HG03066 (cell line): ENCODE measurements around the gene STING1.

ENCODE experiments used
- ATAC-seq: cut with Tn5 transposase; IDR thresholded peaks from one replicate; pipeline ENCODE4 v1.9.1; 2021; ENCODE audit warnings: low read depth; ENCODE audit not compliant: unreplicated experiment

The STING1 gene

DNA sequence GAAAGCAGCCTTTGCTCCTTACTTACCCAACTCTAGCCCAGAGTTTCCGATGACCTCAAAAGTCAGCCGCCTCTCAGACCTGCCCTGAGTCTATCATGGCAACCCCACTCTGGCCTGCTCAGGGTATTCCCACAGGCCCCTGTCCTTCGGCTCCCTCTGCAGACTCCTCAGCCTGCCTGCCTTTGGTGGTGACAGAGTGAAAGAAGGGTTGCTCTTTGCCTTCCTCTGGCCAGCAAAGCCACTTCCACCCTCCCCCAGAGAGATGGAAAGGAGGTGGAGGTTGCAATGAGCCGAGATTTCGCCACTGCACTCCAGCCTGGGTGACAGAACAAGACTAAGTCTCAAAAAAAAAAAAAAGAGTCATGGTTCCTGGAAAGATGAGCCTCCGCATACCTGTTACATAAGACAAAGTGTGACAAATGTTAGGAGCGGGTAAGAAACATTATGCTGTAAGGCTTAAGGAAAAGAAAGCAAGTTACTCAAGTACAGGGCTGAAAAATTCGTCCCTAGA is 14.1 kb downstream of the STING1 start:
- ATAC-seq: no peak

DNA sequence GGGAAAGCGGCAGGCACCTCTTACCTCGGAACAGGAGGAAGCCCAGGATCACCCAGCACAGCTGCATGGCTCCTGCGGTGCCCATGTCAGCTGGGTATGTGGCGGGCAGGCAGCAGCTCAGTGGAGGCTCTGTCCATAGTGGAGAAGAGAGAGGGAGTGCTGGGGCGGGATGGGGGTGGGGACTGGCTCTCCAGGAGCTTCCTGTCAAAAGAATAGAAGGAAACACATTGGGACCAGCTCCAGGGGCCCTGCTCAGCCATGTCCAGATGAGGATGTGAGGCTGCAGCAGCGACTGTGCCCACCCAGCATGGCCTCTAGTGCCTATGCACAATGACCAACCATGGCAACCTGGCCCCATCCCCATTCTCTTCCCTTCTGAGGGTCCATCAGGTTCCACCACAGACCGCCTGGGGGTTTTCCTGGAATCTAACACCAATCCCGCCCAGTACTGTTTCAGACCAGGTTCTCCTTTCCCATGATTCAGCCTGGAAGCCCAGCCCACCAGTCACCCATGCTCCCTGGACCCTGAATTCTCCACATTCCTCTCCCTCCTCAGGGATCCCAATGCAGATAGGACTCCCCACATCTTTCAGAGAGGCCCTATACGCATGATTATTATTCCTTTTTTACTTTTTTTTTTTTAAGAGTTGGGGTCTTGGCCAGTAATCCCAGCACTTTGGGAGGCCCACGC is 19.8 kb downstream of the STING1 start, which contains the start of gene ECSCR:
Gene ECSCR (minus strand): TSS at position 158 of the 691 bp plus-strand sequence. CDS start 73 bp downstream, at position 85.
- ATAC-seq: no peak

GRCh38 chr5:139461698-139462097 is 20.9 kb downstream of the STING1 start:
- no peak for ATAC-seq

DNA sequence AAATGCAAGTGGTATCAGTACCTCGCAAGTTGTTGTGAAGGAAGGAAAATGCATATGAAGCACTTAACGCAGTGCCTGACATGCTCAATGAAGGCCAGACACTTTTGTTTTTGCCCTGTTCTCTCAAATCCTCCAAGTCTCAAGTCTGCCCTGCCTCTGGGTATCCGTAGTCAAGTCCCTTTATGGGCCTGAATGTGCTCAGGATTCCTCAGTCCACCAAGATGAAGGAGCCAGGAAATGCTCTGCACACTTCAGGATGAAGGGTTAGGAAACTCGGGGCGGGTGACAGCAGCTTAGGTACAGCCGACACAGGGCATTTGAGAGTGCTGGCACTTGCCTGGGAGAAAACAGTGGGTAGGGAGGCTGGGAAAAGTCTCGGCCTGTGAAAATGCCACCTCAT is 21.4 kb downstream of the STING1 start:
- no peak for ATAC-seq

- no peak for ATAC-seq
Observed at GRCh38 chr5:139460455-139460854, 22.1 kb downstream of the STING1 start.

DNA sequence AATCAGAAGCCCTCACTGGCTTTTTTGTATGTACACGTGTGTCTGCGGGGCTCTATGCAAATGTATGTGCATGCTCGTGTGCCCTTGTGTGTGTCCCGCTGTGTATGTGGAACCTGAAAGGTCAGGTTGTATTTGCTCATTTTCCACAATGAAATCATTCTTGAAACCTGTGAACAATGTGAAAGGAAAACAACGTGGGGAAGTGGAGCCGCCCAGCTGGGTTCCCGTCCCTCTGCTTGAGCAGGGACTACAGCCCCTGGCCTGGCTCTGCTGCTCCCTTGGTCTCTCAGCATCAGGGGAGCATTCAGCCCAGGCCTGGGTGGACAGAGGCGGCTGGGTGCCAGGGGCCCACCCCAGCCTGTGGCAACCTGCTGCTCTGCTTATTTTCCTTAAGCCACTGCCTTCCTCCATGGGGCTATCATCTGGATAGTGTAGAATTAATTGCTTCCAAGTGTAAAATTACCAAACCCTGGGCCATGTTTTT is 23.1 kb downstream of the STING1 start:
- ATAC-seq: no peak

DNA sequence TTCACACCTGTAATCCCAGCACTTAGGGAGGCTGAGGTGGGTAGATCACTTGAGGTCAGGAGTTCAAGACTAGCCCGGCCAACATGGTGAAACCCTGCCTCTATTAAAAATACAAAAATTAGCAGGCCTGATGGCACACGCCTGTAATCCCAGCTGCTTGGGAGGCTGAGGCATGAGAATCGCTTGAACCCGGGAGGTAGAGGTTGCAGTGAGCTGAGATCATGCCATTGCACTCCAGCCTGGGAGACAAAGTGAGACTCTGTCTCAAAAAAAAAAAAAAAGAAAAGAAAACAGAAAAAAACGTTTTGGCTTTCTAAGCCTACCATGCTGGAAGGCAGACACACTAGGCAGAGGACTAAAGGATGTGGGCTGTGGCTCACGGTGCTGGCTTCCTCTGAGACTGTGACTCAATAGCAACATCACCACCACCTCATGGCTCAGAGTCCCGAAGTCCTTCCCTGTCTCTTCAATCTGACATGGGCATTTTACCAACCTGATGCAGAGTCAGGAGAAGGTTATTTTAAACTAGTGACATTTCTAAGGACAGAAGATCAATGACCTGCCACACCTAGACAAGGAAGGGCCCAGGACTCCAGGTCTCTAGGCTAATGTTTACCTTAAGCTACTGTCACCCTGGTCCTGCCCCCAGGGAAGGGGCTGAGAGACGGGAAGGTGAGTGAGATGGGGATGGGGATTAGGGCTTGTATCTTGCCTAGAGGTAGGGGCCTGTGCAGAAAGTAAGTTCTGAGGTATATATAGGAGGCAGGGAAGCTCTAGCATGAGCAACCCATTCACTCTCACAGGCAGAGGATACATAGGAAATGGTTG is 23.8 kb downstream of the STING1 start:
- peak; percentile 47 for ATAC-seq

GRCh38 chr5:139457653-139458306 is 24.8 kb downstream of the STING1 start:
- peak; percentile 37 for ATAC-seq

GRCh38 chr5:139457241-139457640 is 25.3 kb downstream of the STING1 start:
- no peak for ATAC-seq

GRCh38 chr5:139456776-139457175 is 25.8 kb downstream of the STING1 start:
- no peak for ATAC-seq

DNA sequence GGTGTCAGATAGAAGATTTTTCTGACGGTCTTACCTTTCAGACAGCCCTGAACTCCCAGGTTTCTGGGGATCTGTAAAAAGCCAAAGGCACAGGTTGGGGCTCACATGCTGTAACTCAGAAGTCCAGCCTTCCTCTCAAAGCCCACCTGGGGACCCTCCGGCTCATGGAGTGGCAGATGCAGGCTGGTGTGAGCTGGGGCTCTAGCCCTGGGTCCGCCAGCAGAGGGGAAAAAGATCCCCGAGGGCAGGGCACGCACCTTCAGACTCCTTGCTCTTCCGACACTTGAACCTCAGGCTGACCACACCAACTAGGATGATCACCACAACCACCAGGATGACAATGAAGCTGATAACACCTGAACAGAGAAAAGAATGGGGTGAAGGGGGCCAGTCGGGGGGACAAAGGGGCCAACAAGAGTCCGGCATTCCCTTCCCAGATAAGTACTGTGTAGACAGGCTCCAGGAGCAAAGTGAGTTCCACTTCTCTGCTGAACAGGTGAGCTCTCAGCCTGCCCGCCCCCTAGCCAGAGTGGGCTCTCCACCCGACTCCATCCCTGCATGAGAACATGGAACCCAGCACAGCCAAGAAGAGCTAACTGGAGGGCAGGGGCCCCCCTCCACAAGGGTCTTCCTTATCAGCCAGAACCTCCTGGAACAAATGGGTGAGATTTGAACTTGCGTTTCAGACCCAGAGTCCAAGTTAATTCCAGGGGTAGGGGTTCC is 27.8 kb downstream of the STING1 start:
- ATAC-seq: no peak

DNA sequence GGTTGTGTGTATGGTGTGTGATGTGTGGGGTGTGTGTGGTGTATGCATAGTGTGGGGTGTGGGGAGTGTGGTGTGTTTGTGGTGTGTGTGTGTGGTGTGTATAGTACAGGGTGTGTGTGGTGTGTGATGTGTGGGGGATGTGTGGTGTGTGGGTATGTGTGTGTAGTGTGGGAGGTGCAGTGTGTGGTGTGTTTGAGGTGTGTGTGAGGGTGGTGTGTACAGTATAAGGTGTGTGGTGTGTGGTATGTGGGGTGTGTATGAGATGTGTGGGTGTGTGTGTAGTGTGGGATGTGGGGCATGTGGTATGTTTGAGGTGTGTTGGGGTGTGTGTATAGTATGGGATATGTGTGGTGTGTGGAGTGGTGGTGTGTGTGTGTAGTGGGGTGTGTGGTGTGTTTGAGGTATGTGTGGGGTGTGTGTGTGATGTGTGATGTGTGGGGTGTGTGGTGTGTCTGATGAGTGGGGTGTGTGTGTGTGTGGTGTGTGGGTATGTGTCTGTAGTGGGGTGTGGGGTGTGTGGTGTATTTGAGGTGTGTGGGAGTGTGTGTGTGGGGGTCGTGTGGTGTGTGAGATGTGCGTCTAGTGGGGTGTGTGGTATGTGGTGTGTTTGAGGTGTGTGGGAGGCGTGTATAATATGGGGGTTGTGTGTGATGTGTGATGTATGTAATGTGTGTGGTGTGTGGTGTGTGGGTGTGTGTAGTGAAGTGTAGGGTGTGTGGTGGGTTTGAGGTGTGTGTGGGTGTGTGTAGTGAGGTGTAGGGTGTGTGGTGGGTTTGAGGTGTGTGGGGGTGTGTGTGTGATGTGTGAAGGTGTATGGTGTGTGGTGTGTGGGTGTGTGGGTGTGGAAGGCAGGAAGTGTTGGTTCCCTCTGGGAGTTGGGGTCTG is 28.6 kb downstream of the STING1 start:
- no peak for ATAC-seq

GRCh38 chr5:139451878-139452660 is 30.5 kb downstream of the STING1 start:
- ATAC-seq: no peak

GRCh38 chr5:139451176-139451575 is 31.4 kb downstream of the STING1 start:
- no peak for ATAC-seq

DNA sequence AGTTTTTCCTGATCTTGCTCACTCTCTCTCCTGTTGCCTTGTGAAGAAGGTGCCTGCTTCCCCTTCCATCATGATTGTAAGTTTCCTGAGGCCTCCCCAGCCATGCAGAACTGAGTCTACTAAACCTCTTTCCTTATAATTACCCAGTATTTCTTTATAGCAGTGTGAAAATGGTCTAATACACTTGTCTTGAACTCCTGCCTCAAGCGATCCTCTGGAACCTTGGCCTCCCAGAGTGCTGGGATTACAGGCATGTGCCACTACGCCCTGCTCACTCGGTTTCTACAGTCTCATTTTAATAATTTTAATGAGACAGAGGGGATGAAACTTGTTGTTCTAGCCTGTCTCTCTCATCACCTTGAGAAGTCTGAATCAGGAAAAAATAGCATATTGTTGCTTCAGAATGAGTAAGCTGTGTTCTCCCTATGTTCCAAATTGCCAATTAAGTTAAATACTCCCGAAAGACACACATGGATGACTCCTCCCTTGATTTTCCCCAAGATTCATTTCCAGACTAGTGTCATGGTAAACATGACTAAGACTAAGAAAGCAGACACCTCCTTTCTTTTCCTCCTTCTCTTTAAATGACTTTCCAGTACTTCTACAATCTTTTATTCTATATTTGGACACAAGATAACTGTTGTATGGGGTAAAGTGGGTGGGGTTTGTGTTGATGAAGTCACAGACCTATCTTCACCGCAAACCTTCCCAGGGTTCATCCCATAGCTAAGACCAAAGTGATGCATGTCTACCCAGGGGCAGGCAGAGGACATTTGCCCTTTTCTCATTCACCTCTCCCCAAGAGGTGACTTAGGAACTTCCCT is 35.4 kb downstream of the STING1 start:
- no peak for ATAC-seq

GRCh38 chr5:139445325-139446170 is 37.0 kb downstream of the STING1 start:
- ATAC-seq: no peak
